ENCODE data around the gene MRRF. TPM values are rescaled to one million over a fixed set of nuclear protein-coding genes. Genes with fewer than 3 reads are reported as not detected.

Gene MRRF
- total RNA-seq, 2 experiments from 2014 or later: 34.1 to 35.4 TPM

DNA sequence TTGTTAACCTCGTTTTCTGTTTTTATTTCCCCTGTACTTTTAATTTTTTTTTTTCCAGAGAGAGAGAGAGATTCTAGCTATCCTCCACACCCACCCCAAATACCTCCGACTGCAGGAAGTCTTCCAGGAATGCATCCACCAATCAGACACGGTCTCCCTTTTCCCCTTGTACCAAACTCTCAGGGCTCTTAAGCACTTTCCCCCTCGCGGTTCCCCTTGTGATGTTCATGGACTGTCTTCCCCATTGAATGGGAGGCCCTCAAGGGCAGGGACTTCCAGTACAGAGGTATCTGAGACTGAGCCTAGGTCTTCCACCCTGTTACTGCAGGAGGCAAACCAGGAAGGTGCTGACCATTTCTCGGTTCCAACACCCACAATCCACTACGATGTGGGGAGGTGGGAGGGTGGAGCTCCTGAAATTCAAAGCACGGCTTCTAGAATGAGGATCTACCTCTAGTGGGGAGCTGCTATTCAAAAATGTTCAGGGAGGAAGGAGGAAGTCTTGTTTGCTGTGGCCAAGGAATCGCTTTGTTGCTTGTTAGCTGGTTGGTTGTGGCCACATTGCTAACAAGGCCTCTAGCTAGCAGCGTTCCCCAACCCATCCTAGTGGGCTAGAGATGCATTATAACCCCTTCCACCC lies 68.6 kb downstream of the MRRF start:
- ChIA-PET POLR2A (no interaction called here), CTCF (no interaction called here)
- Mint-ChIP-seq H3K36me3 (ENCODE audit: low read depth) (peaks cover under 1% of the 10 kb centered on the region), H3K27ac (no peak overlapping the region), H3K4me1 (no peaks in the 10 kb centered on the region), H3K9me3 (no peaks in the 10 kb centered on the region), H3K27me3 (no peaks in the 10 kb centered on the region), H3K4me3 (no peak overlapping the region)
- DNase-seq: no peak

DNA sequence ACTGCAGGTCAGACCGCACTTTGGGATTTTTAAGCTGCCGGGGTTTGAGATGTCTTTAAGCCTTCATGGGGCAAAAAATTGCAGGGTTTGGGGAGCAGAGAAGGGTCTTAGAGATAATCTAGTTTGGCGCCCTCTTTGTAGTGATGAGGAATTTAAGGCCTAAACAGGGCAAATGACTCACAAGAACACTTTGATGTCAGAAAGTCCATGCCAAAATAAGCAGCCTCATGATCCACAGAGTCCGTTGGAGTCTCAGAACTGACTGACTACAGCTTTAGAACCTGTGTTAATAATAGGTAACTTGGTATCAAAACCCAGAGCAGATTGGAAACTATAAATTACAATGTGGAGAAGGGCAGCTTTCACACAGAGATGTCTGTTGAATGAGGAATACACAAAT lies 70.2 kb downstream of the MRRF start:
- H3K4me1 Mint-ChIP-seq: no peaks in the 10 kb centered on the region
- H3K27ac Mint-ChIP-seq: no peak overlapping the region
- no peak overlapping the region for H3K4me3 Mint-ChIP-seq
- H3K27me3 Mint-ChIP-seq: peaks cover 1% of the 10 kb centered on the region
- ChIA-PET CTCF (no interaction called here), POLR2A (no interaction called here)
- H3K9me3 Mint-ChIP-seq: no peaks in the 10 kb centered on the region
- no peaks in the 10 kb centered on the region for H3K36me3 Mint-ChIP-seq (ENCODE audit: low read depth)
- DNase-seq: no peak

- peaks cover 1% of the 10 kb centered on the region for H3K27me3 Mint-ChIP-seq
- H3K27ac Mint-ChIP-seq: no peak overlapping the region
- H3K9me3 Mint-ChIP-seq: no peaks in the 10 kb centered on the region
- no peak for DNase-seq
- ChIA-PET POLR2A (no interaction called here), CTCF (interaction anchor here (0.6 kb wide), 1 partner anchor 985 kb away, joined by 3 read pairs; no protein-coding TSS in a partner anchor)
- no peaks in the 10 kb centered on the region for H3K4me1 Mint-ChIP-seq
- no peaks in the 10 kb centered on the region for H3K36me3 Mint-ChIP-seq (ENCODE audit: low read depth)
- H3K4me3 Mint-ChIP-seq: no peak overlapping the region
These were observed 71.5 kb downstream of the MRRF start for GRCh38 chr9:122336189-122336588.

- Mint-ChIP-seq H3K27ac (no peak overlapping the region), H3K27me3 (peaks cover 1% of the 10 kb centered on the region), H3K36me3 (ENCODE audit: low read depth) (no peaks in the 10 kb centered on the region), H3K9me3 (no peaks in the 10 kb centered on the region), H3K4me3 (no peak overlapping the region), H3K4me1 (no peaks in the 10 kb centered on the region)
- ChIA-PET CTCF (interaction anchor here (0.6 kb wide), 1 partner anchor 985 kb away, joined by 3 read pairs; no protein-coding TSS in a partner anchor), POLR2A (no interaction called here)
- DNase-seq: no peak
These were observed 72.3 kb downstream of the MRRF start for GRCh38 chr9:122336866-122337555.

DNA sequence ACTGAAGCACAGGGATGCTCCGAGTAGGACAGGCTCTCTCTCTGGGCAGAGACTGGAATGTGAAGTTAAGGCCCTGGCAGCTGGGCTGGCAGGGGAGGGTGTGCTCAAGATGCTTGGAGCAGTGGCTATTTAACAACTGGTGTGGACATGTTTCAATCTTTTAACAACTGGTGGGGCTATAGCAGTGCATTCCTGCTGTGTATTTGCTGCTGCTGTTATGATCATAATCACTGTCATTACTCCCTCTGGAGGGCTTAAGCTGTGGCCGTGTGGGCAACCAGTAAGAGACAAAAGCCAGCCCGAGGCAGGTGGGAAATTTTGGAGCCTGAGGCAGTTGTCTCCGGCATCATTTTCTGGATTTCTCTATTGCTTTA lies 72.9 kb downstream of the MRRF start:
- H3K4me1 Mint-ChIP-seq: no peaks in the 10 kb centered on the region
- H3K27me3 Mint-ChIP-seq: peaks cover 1% of the 10 kb centered on the region
- POLR2A ChIA-PET: no interaction called here
- H3K9me3 Mint-ChIP-seq: no peaks in the 10 kb centered on the region
- CTCF ChIA-PET: no interaction called here
- H3K36me3 Mint-ChIP-seq (ENCODE audit: low read depth): no peaks in the 10 kb centered on the region
- no peak overlapping the region for H3K27ac Mint-ChIP-seq
- DNase-seq: no peak
- no peak overlapping the region for H3K4me3 Mint-ChIP-seq

GRCh38 chr9:122338536-122338935 lies 73.9 kb downstream of the MRRF start:
- DNase-seq: no peak
- H3K4me1 Mint-ChIP-seq: no peaks in the 10 kb centered on the region
- ChIA-PET POLR2A (interaction anchor here (0.5 kb wide), 1 partner anchor 100 kb away, joined by 3 read pairs; no protein-coding TSS in a partner anchor), CTCF (interaction anchor here (2.4 kb wide), 1 partner anchor 12 kb away, joined by 12 read pairs; no protein-coding TSS in a partner anchor)
- no peak overlapping the region for H3K27ac Mint-ChIP-seq
- H3K27me3 Mint-ChIP-seq: peaks cover 1% of the 10 kb centered on the region
- H3K4me3 Mint-ChIP-seq: no peak overlapping the region
- H3K9me3 Mint-ChIP-seq: no peaks in the 10 kb centered on the region
- no peaks in the 10 kb centered on the region for H3K36me3 Mint-ChIP-seq (ENCODE audit: low read depth)

GRCh38 chr9:122338994-122339393 lies 74.3 kb downstream of the MRRF start:
- Mint-ChIP-seq H3K36me3 (ENCODE audit: low read depth) (no peaks in the 10 kb centered on the region), H3K9me3 (no peaks in the 10 kb centered on the region), H3K4me1 (no peaks in the 10 kb centered on the region), H3K27ac (no peak overlapping the region), H3K27me3 (peaks cover 1% of the 10 kb centered on the region), H3K4me3 (no peak overlapping the region)
- no peak for DNase-seq
- POLR2A ChIA-PET: interaction anchor here (0.5 kb wide), 1 partner anchor 99 kb away, joined by 3 read pairs; no protein-coding TSS in a partner anchor
- CTCF ChIA-PET: interaction anchor here (0.9 to 2.4 kb wide), 4 partner anchors 12 to 240 kb away, joined by 3 to 12 read pairs (median 3); no protein-coding TSS in a partner anchor

- Mint-ChIP-seq H3K9me3 (no peaks in the 10 kb centered on the region), H3K27ac (no peak overlapping the region), H3K36me3 (ENCODE audit: low read depth) (no peaks in the 10 kb centered on the region), H3K27me3 (peaks cover 1% of the 10 kb centered on the region), H3K4me1 (no peaks in the 10 kb centered on the region), H3K4me3 (no peak overlapping the region)
- no peak for DNase-seq
- ChIA-PET POLR2A (no interaction called here), CTCF (interaction anchor here (0.9 to 2.4 kb wide), 4 partner anchors 11 to 240 kb away, joined by 3 to 12 read pairs (median 3); no protein-coding TSS in a partner anchor)
These were observed 74.9 kb downstream of the MRRF start for GRCh38 chr9:122339579-122339978.

- no peak overlapping the region for H3K4me3 Mint-ChIP-seq
- H3K36me3 Mint-ChIP-seq (ENCODE audit: low read depth): no peaks in the 10 kb centered on the region
- no peaks in the 10 kb centered on the region for H3K9me3 Mint-ChIP-seq
- no peaks in the 10 kb centered on the region for H3K4me1 Mint-ChIP-seq
- H3K27ac Mint-ChIP-seq: no peak overlapping the region
- CTCF ChIA-PET: interaction anchor here (0.7 to 2.4 kb wide), 4 partner anchors 10 to 1498 kb away, joined by 3 to 12 read pairs (median 4); no protein-coding TSS in a partner anchor
- peaks cover 4% of the 10 kb centered on the region for H3K27me3 Mint-ChIP-seq
- POLR2A ChIA-PET: no interaction called here
- DNase-seq: no peak
These were observed 75.5 kb downstream of the MRRF start for GRCh38 chr9:122340161-122340560.

DNA sequence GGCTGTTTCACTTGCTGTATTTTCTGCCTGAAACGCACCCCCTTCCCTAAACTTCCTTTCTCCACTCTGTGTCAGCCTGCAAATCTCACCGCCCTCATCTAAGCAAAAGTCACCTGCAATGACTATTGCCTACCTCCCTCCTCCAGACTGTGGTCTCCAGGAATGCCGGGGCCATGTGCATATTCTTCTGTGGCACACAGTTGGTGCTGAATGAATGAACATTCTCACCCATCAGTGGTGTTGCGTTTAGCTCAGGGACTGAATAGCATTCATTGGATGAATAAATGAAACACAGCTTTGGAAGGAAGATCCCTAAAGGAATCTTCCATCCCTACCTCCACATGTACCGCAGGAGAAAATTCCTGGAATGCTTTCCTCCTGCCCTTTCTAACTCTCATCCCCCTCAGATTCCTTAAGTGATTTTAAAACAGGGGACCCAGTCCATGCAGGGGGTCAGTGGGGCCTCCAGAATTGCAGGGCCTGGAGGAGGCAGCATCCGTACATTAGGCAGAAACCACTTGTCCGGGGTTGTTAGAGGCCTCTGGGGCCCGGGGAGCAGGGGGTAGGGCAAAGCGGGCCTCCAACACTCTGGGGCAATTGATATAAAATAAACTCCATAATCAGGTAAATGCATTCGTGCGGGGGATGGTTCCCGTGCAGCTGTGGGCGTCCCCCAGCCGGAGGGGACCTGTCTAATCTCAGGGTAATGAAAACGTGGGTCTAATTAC lies 77.8 kb downstream of the MRRF start:
- POLR2A ChIA-PET: no interaction called here
- H3K27me3 Mint-ChIP-seq: peaks cover 19% of the 10 kb centered on the region
- no peak for DNase-seq
- CTCF ChIA-PET: interaction anchor here (1.0 to 1.8 kb wide), 2 partner anchors 8 to 217 kb away, joined by 6 to 7 read pairs; no protein-coding TSS in a partner anchor
- peaks cover 2% of the 10 kb centered on the region for H3K36me3 Mint-ChIP-seq (ENCODE audit: low read depth)
- H3K4me3 Mint-ChIP-seq: no peak overlapping the region
- no peaks in the 10 kb centered on the region for H3K9me3 Mint-ChIP-seq
- H3K27ac Mint-ChIP-seq: no peak overlapping the region
- H3K4me1 Mint-ChIP-seq: peaks cover 4% of the 10 kb centered on the region

- H3K36me3 Mint-ChIP-seq (ENCODE audit: low read depth): peaks cover 2% of the 10 kb centered on the region
- H3K4me3 Mint-ChIP-seq: peak overlapping the region; percentile 67
- H3K4me1 Mint-ChIP-seq: peaks cover 18% of the 10 kb centered on the region
- H3K27ac Mint-ChIP-seq: no peak overlapping the region
- no peaks in the 10 kb centered on the region for H3K9me3 Mint-ChIP-seq
- ChIA-PET POLR2A (no interaction called here), CTCF (interaction anchor here (1.3 to 8.6 kb wide), 2 partner anchors 223 to 247 kb away, joined by 3 to 60 read pairs; no protein-coding TSS in a partner anchor)
- DNase-seq: no peak
- peaks cover 32% of the 10 kb centered on the region for H3K27me3 Mint-ChIP-seq
These were observed 82.0 kb downstream of the MRRF start for GRCh38 chr9:122346478-122347347.
